A549 treated with Mapracorat at 1 μM for 4 hours (cell line): Measurements from ENCODE around the gene LEO1. TPM values are rescaled to one million over a fixed set of nuclear protein-coding genes. Genes with fewer than 3 reads are reported as not detected.

Experiments
- total RNA-seq: library from RNA; stranded (reverse); fragments of 200-300 nt; extraction: Qiagen RNA extraction; gene quantifications from 5 replicates; pipeline ENCODE4 v1.2.3, GENCODE V29; 2022

The LEO1 gene
- total RNA-seq, result 43.9 to 64.3 TPM (median 44.0 TPM) in 5 replicates

GRCh38 chr15:51971375-51972133 lies at the start of gene LEO1:
TSS of gene LEO1 (minus strand) at chr15:51971778. CDS start at chr15:51971745, 33 bp downstream.

GRCh38 chr15:52018693-52019393 lies 47.3 kb upstream of the LEO1 start, which contains the start of gene MAPK6:
TSS of gene MAPK6 (plus strand) at chr15:52019219. CDS start at chr15:52046461, 27,242 bp downstream.

Other genes with a start within 250 kb of the LEO1 start
- gene LYSMD2, start 234.1 kb downstream of the LEO1 start, total RNA-seq, result 20.6 to 26.1 TPM (median 23.3 TPM) in 5 replicates
- gene TMOD2, start 220.2 kb downstream of the LEO1 start, total RNA-seq, result 1.1 to 2.7 TPM (median 2.0 TPM) in 5 replicates
- gene TMOD3, start 142.1 kb downstream of the LEO1 start, total RNA-seq, result 44.1 to 63.3 TPM (median 57.3 TPM) in 5 replicates
- 38.9 to 55.0 TPM (median 52.0 TPM) in 5 replicates for gene MAPK6, start 47.4 kb upstream of the LEO1 start, total RNA-seq
- gene BCL2L10, start 141.0 kb upstream of the LEO1 start, total RNA-seq, result 0.13 to 0.18 TPM (median 0.16 TPM) in 4 of 5 replicates, not detected in the other
- gene GNB5, start 219.6 kb upstream of the LEO1 start, total RNA-seq, result 43.3 to 52.9 TPM (median 46.9 TPM) in 5 replicates